ENCODE measurements around the gene ACAT2. TPM values are rescaled to one million over a fixed set of nuclear protein-coding genes. Genes with fewer than 3 reads are reported as not detected.
"Not testable (repeated sequence)": the region's sequence is repeated elsewhere in the genome, so short reads cannot be mapped to it uniquely, and the experiment has no call there.

ACAT2 gene
- total RNA-seq, 4 donors from 2014 or later, result 8.2 to 19.8 (median 13.8) TPM

DNA sequence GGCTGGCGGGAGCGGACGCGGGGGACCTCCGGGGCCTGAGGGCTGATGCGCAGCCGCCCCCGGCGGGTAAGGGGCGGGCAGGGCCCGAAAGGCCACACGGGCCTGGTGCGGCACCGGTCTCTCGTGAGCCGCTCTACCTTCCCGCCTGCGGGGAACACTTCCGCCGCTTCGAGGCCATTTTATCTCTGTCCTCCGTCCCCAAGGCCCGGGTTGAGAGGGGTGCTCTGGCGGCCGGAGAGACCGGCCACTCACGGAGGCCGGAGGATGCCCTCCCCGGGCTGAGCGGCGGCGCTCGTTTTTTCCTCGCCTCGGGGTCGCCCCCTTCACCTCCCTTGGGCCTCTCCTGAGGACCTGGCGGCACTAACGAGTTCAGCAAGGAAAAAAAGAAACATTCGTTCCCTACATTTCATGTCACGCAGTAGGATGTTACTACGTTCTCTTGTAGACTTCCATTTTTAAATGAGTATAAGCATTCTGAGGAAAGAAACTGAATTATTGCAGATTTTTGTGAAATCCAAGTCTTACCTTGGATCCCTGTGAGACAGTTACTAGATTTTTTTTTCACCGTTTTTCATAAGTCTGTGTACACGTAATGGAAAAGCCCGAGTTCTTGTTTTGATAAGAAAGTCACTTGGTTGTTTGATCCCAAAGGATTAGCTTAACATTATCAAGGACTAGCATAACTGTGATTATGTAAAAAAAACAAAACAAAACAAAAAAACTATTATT lies 34.0 kb upstream of the ACAT2 start:
- no peak for DNase-seq
- Histone ChIP-seq H3K4me3 (peak overlapping the region; percentile 80 to 98 (median 91)), H3K36me3 (no peaks in the 10 kb centered on the region), H3K27ac (peak overlapping the region; percentile 96 to 100 (median 99)), H3K27me3 (no peaks in the 10 kb centered on the region), H3K9me3 (no peaks in the 10 kb centered on the region), H3K4me1 (peaks cover 15 to 56% (median 27%) of the 10 kb centered on the region in 4 donors)
- in situ Hi-C loops (cut with MboI; ENCODE audit: low pct_ligation_motif_present in 1 of 4, low pct_unique_long_range_greater_than_20kb in 1 of 4, low sequenced_read_pairs in 3 of 4), result no loop called here
- WGBS, 2 donors (ENCODE audit: low coverage in 1 of 2), result 0 to 3% methylated on average over 5 to 42 of the region's 44 CpGs
- intact Hi-C loops (cut with DNase I; ENCODE audit: low total_unique reads), result loop anchor here (5.0 kb wide), 1 partner anchor 36 kb away; the partner anchor contains the start of gene SOD2
- TF ChIP-seq, protein P1, sequence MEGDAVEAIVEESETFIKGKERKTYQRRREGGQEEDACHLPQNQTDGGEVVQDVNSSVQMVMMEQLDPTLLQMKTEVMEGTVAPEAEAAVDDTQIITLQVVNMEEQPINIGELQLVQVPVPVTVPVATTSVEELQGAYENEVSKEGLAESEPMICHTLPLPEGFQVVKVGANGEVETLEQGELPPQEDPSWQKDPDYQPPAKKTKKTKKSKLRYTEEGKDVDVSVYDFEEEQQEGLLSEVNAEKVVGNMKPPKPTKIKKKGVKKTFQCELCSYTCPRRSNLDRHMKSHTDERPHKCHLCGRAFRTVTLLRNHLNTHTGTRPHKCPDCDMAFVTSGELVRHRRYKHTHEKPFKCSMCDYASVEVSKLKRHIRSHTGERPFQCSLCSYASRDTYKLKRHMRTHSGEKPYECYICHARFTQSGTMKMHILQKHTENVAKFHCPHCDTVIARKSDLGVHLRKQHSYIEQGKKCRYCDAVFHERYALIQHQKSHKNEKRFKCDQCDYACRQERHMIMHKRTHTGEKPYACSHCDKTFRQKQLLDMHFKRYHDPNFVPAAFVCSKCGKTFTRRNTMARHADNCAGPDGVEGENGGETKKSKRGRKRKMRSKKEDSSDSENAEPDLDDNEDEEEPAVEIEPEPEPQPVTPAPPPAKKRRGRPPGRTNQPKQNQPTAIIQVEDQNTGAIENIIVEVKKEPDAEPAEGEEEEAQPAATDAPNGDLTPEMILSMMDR (IDR thresholded peaks at IDR 0.05), result no peak
- peak; percentile 20 for TF ChIP-seq POLR2A (IDR thresholded peaks at IDR 0.05)

DNA sequence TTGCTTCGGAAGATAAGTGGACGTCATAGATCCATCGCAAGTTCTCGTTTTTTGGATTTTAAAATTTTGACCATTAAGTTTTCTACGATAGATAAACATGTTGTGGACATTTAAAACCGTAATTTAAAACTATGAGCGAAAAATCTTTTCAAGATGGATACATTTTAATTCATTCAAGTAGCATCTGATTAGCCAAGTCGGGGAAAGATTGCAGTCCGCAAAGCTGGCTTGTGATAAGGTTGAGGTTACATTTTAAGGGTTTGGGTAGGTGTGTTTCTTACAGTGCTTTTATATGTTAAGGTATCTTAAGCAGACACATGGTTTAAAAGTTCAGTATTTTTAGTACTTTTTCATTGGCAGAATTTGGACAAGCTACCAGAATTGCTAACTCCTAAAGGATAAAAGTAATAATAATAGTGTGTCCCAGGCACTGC lies 33.3 kb upstream of the ACAT2 start:
- peak overlapping the region; percentile 80 to 98 (median 91) for H3K4me3 ChIP-seq
- in situ Hi-C loops (cut with MboI; ENCODE audit: low pct_ligation_motif_present in 1 of 4, low pct_unique_long_range_greater_than_20kb in 1 of 4, low sequenced_read_pairs in 3 of 4) (no loop called here), intact Hi-C loops (cut with DNase I; ENCODE audit: low total_unique reads) (loop anchor here (5.0 kb wide), 1 partner anchor 36 kb away; the partner anchor contains the start of gene SOD2)
- H3K4me1 ChIP-seq, result peaks cover 15 to 63% (median 27%) of the 10 kb centered on the region in 4 donors
- H3K9me3 ChIP-seq, result no peaks in the 10 kb centered on the region
- TF ChIP-seq POLR2AphosphoS5 (IDR thresholded peaks at IDR 0.05), result no peak
- TF ChIP-seq EP300 (IDR thresholded peaks at IDR 0.05; ENCODE audit: low read depth), result no peak
- TF ChIP-seq, protein P1 (IDR thresholded peaks at IDR 0.05), result no peak
- no peak for TF ChIP-seq POLR2A (IDR thresholded peaks at IDR 0.05)
- no peak for DNase-seq
- 0 to 1% methylated on average over 9 of the region's 9 CpGs for WGBS, 2 donors (ENCODE audit: low coverage in 1 of 2)
- H3K27me3 ChIP-seq, result no peaks in the 10 kb centered on the region
- no peaks in the 10 kb centered on the region for H3K36me3 ChIP-seq
- H3K27ac ChIP-seq, result peak overlapping the region; percentile 96 to 100 (median 99)

GRCh38 chr6:159729598-159730331 lies 32.1 kb upstream of the ACAT2 start:
- DNase-seq, result no peak
- no peaks in the 10 kb centered on the region for H3K27me3 ChIP-seq
- H3K4me1 ChIP-seq, result peaks cover 15 to 72% (median 27%) of the 10 kb centered on the region in 4 donors
- H3K27ac ChIP-seq, result peak overlapping the region; percentile 14 to 99 (median 69)
- peak overlapping the region in 2 of 4 donors; percentile 97 to 98 for H3K4me3 ChIP-seq
- no peaks in the 10 kb centered on the region for H3K36me3 ChIP-seq
- in situ Hi-C loops (cut with MboI; ENCODE audit: low pct_ligation_motif_present in 1 of 4, low pct_unique_long_range_greater_than_20kb in 1 of 4, low sequenced_read_pairs in 3 of 4) (no loop called here), intact Hi-C loops (cut with DNase I; ENCODE audit: low total_unique reads) (loop anchor here (5.0 kb wide), 1 partner anchor 37 kb away; the partner anchor contains the start of gene SOD2)
- no peaks in the 10 kb centered on the region for H3K9me3 ChIP-seq
- no peak for TF ChIP-seq POLR2A (IDR thresholded peaks at IDR 0.05)
- peak in 1 of 3 donors; percentile 21 for TF ChIP-seq POLR2AphosphoS5 (IDR thresholded peaks at IDR 0.05)
- 16% methylated on average over 4 of the region's 4 CpGs; no CpG with 5 or more reads in 1 of the 2 donors for whole genome bisulfite sequencing, 2 donors (ENCODE audit: low coverage in 1 of 2)

DNA sequence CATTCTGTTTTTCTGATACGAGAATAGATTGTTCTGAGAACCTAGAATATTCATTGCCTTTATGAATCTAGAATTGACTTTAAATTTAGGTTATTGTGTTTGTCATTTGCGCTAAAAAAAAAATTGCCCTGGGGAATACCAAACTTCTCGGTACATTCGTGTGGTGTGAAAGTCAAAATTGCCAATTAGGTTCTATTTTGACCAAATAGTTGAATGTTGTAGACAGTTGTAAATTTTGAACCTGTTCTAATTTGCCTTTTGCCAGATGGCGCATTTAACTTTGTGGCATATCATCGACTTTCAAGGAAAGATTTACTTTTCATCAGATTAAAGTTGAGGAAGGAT lies 31.5 kb upstream of the ACAT2 start:
- intact Hi-C loops (cut with DNase I; ENCODE audit: low total_unique reads), result no loop called here
- Histone ChIP-seq H3K27ac (no peak overlapping the region), H3K9me3 (no peaks in the 10 kb centered on the region), H3K36me3 (no peaks in the 10 kb centered on the region), H3K4me3 (peak overlapping the region in 1 of 4 donors; percentile 97), H3K4me1 (peaks cover 15 to 73% (median 27%) of the 10 kb centered on the region in 4 donors), H3K27me3 (no peaks in the 10 kb centered on the region)
- in situ Hi-C loops (cut with MboI; ENCODE audit: low pct_ligation_motif_present in 1 of 4, low pct_unique_long_range_greater_than_20kb in 1 of 4, low sequenced_read_pairs in 3 of 4), result no loop called here
- DNase-seq, result no peak
- TF ChIP-seq, protein P1 (IDR thresholded peaks at IDR 0.05), result no peak
- no peak for TF ChIP-seq POLR2A (IDR thresholded peaks at IDR 0.05)
- TF ChIP-seq POLR2AphosphoS5 (IDR thresholded peaks at IDR 0.05), result no peak
- TF ChIP-seq EP300 (IDR thresholded peaks at IDR 0.05; ENCODE audit: low read depth), result no peak
- 71 to 80% methylated on average over 6 of the region's 6 CpGs for WGBS, 2 donors (ENCODE audit: low coverage in 1 of 2)

GRCh38 chr6:159732550-159732949 lies 29.3 kb upstream of the ACAT2 start:
- H3K27ac ChIP-seq; in situ Hi-C loops (cut with MboI; ENCODE audit: low pct_ligation_motif_present in 1 of 4, low pct_unique_long_range_greater_than_20kb in 1 of 4, low sequenced_read_pairs in 3 of 4); H3K36me3 ChIP-seq; DNase-seq; H3K9me3 ChIP-seq; intact Hi-C loops (cut with DNase I; ENCODE audit: low total_unique reads); H3K27me3 ChIP-seq; H3K4me3 ChIP-seq: not testable (repeated sequence)
- 86 to 95% methylated on average over 9 to 12 of the region's 12 CpGs for WGBS, 2 donors (ENCODE audit: low coverage in 1 of 2)
- H3K4me1 ChIP-seq, result peaks cover 9 to 75% (median 25%) of the 10 kb centered on the region in 4 donors

DNA sequence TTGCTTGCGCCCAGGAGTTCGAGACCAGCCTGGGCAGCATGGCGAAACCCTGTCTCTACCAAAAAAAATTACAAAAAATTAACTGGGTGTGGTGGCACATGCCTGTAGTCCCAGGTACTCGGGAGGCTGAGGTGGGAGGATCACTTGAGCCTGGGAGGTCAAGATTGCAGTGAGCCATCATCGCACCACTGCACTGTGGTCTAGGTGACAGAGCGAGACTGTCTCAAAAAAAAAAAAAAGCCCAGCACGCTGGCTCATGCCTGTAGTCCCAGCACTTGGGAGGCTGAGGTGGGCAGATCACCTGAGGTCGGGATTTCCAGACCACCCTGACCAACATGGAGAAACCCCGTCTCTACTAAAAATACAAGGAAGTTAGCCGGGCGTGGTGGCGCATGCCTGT lies 28.4 kb upstream of the ACAT2 start:
- H3K4me3 ChIP-seq; intact Hi-C loops (cut with DNase I; ENCODE audit: low total_unique reads); H3K9me3 ChIP-seq; H3K27me3 ChIP-seq; DNase-seq; H3K36me3 ChIP-seq; H3K27ac ChIP-seq; in situ Hi-C loops (cut with MboI; ENCODE audit: low pct_ligation_motif_present in 1 of 4, low pct_unique_long_range_greater_than_20kb in 1 of 4, low sequenced_read_pairs in 3 of 4): not testable (repeated sequence)
- 92 to 100% methylated on average over 1 to 12 of the region's 12 CpGs for WGBS, 2 donors (ENCODE audit: low coverage in 1 of 2)
- H3K4me1 ChIP-seq, result peaks cover 9 to 79% (median 25%) of the 10 kb centered on the region in 4 donors
